Measurements from ENCODE around the gene LAMA2. TPM values are rescaled to one million over a fixed set of nuclear protein-coding genes. Genes with fewer than 3 reads are reported as not detected.

The LAMA2 gene
- total RNA-seq, 1 experiment from 2014 or later = 8.2 TPM

- H3K9me2 ChIP-seq (ENCODE audit: insufficient read depth) = no peaks in the 10 kb centered on the region
- no peaks in the 10 kb centered on the region for H3K9me3 ChIP-seq (ENCODE audit: control insufficient read depth in 1 of 2, insufficient read depth in 1 of 2, low read depth in 1 of 2, low read length in 2 of 2)
- BruUV-seq (replicated peaks) = no TSS peak
- H3K27ac ChIP-seq (ENCODE audit: low read depth, low read length) = no peak overlapping the region
- H4K20me1 ChIP-seq (ENCODE audit: insufficient read depth) = no peaks in the 10 kb centered on the region
- H3K4me2 ChIP-seq (ENCODE audit: low read length) = no peak overlapping the region
- no peak overlapping the region for H3K9ac ChIP-seq (ENCODE audit: low read length)
- no peaks in the 10 kb centered on the region for H3K79me2 ChIP-seq (ENCODE audit: insufficient read depth, low read length)
- DNase-seq (ENCODE audit: low read depth, low spot score) = no peak
- ChIA-PET POLR2A (no interaction called here), RAD21 (ENCODE audit: low non-redundant PET in 1 of 2, low total read pairs in 2 of 2, uncharacterized antibody in 2 of 2, unreplicated experiment in 2 of 2) (no interaction called here), CTCF (no interaction called here)
- ATAC-seq = no peak
- no peak overlapping the region for H3K4me3 ChIP-seq (replicated peaks in 1 of 2; ENCODE audit: low read depth in 1 of 2, low read length in 2 of 2)
- intact Hi-C loops (cut with micrococcal nuclease) = no loop called here
- H2AFZ ChIP-seq (ENCODE audit: low read depth, low read length, poor library complexity, severe bottlenecking) = no peak overlapping the region
- no peaks in the 10 kb centered on the region for H3K27me3 ChIP-seq (ENCODE audit: insufficient read depth, low read length)
- H3K4me1 ChIP-seq (ENCODE audit: control insufficient read depth in 1 of 2, insufficient read depth in 2 of 2, low read length in 2 of 2) = no peaks in the 10 kb centered on the region
- no peak for TF ChIP-seq FOSL1 (IDR thresholded peaks at IDR 0.05; ENCODE audit: low read depth)
- TF ChIP-seq JUND (IDR thresholded peaks at IDR 0.05) = no peak
- TF ChIP-seq EGR1 (IDR thresholded peaks at IDR 0.05; ENCODE audit: low read depth) = no peak
- TF ChIP-seq CEBPB (IDR thresholded peaks at IDR 0.05; ENCODE audit: low read depth) = no peak
- no peak for TF ChIP-seq EZH2phosphoT487 (IDR thresholded peaks at IDR 0.05; ENCODE audit: borderline replicate concordance)
- no peak for TF ChIP-seq YY1 (IDR thresholded peaks at IDR 0.05; ENCODE audit: extremely low read depth, insufficient replicate concordance, low read depth, low read length)
- TF ChIP-seq TCF7L2 (IDR thresholded peaks at IDR 0.05; ENCODE audit: borderline replicate concordance, extremely low read depth, insufficient read depth, insufficient read length) = no peak
- no peak for TF ChIP-seq CTCF (IDR thresholded peaks at IDR 0.05 in 2 of 3, conservative IDR thresholded peaks at IDR 0.05 in 1 of 3; ENCODE audit: borderline replicate concordance in 1 of 3, insufficient read depth in 1 of 3, low read depth in 2 of 3, low read length in 2 of 3)
- no peak for TF ChIP-seq EZH2 (IDR thresholded peaks at IDR 0.05)
- TF ChIP-seq SRF (IDR thresholded peaks at IDR 0.05; ENCODE audit: low read depth) = no peak
- no peaks in the 10 kb centered on the region for H3K36me3 ChIP-seq (ENCODE audit: control insufficient read depth in 1 of 2, insufficient read depth in 2 of 2, low read length in 2 of 2)
These were observed 419.7 kb downstream of the LAMA2 start for GRCh38 chr6:129302671-129303070.
